Measurements from ENCODE around the gene DOK3.
"Not testable (repeated sequence)": the region's sequence is repeated elsewhere in the genome, so short reads cannot be mapped to it uniquely, and the experiment has no call there.

The DOK3 gene

GRCh38 chr5:177545487-177546257 lies 36.0 kb upstream of the DOK3 start:
- DNase-seq (ENCODE audit: insufficient read length, low spot score) (no peak), FAIRE-seq (no peak)
- TF ChIP-seq POLR2A (IDR thresholded peaks at IDR 0.05; ENCODE audit: low read depth, low read length), result no peak

GRCh38 chr5:177542816-177543465 lies 33.3 kb upstream of the DOK3 start:
- FAIRE-seq, result no peak
- TF ChIP-seq POLR2A (IDR thresholded peaks at IDR 0.05; ENCODE audit: low read depth, low read length), result no peak
- DNase-seq (ENCODE audit: insufficient read length, low spot score), result no peak

- no peak for TF ChIP-seq POLR2A (IDR thresholded peaks at IDR 0.05; ENCODE audit: low read depth, low read length)
- DNase-seq (ENCODE audit: insufficient read length, low spot score), result no peak
- FAIRE-seq, result no peak
These were observed 30.8 kb upstream of the DOK3 start for GRCh38 chr5:177540438-177540837.

GRCh38 chr5:177539411-177539810 lies 29.8 kb upstream of the DOK3 start:
- TF ChIP-seq POLR2A (IDR thresholded peaks at IDR 0.05; ENCODE audit: low read depth, low read length), result no peak
- FAIRE-seq, result no peak
- no peak for DNase-seq (ENCODE audit: insufficient read length, low spot score)

GRCh38 chr5:177538876-177539275 lies 29.2 kb upstream of the DOK3 start:
- FAIRE-seq (no peak), DNase-seq (ENCODE audit: insufficient read length, low spot score) (no peak)
- no peak for TF ChIP-seq POLR2A (IDR thresholded peaks at IDR 0.05; ENCODE audit: low read depth, low read length)

GRCh38 chr5:177537389-177538361 lies 28.0 kb upstream of the DOK3 start:
- DNase-seq (ENCODE audit: insufficient read length, low spot score) (peak; percentile 89), FAIRE-seq (peak; percentile 65)
- TF ChIP-seq POLR2A (IDR thresholded peaks at IDR 0.05; ENCODE audit: low read depth, low read length), result no peak

GRCh38 chr5:177536386-177536785 lies 26.8 kb upstream of the DOK3 start:
- FAIRE-seq (no peak), DNase-seq (ENCODE audit: insufficient read length, low spot score) (no peak)
- TF ChIP-seq POLR2A (IDR thresholded peaks at IDR 0.05; ENCODE audit: low read depth, low read length), result no peak

- no peak for TF ChIP-seq POLR2A (IDR thresholded peaks at IDR 0.05; ENCODE audit: low read depth, low read length)
- FAIRE-seq, result no peak
- DNase-seq (ENCODE audit: insufficient read length, low spot score), result no peak
These were observed 25.5 kb upstream of the DOK3 start for GRCh38 chr5:177535125-177535524.

- FAIRE-seq; DNase-seq (ENCODE audit: insufficient read length, low spot score): not testable (repeated sequence)
These were observed 24.8 kb upstream of the DOK3 start for GRCh38 chr5:177534433-177534832.

- no peak for FAIRE-seq
- TF ChIP-seq POLR2A (IDR thresholded peaks at IDR 0.05; ENCODE audit: low read depth, low read length), result no peak
- DNase-seq (ENCODE audit: insufficient read length, low spot score), result no peak
These were observed 21.7 kb upstream of the DOK3 start for GRCh38 chr5:177531209-177531940.

GRCh38 chr5:177530638-177531037 lies 21.0 kb upstream of the DOK3 start:
- TF ChIP-seq POLR2A (IDR thresholded peaks at IDR 0.05; ENCODE audit: low read depth, low read length), result no peak
- FAIRE-seq (no peak), DNase-seq (ENCODE audit: insufficient read length, low spot score) (no peak)

- no peak for FAIRE-seq
- TF ChIP-seq POLR2A (IDR thresholded peaks at IDR 0.05; ENCODE audit: low read depth, low read length), result no peak
- no peak for DNase-seq (ENCODE audit: insufficient read length, low spot score)
These were observed 19.9 kb upstream of the DOK3 start for GRCh38 chr5:177529247-177530203.

All from H54 (cell line).